Panc1 (cell line): Measurements from ENCODE around the gene RAMAC.

ENCODE experiments used
- CTCF ChIP-seq: fragments of 450-650 bp; IDR thresholded peaks from 2 replicates; pipeline ENCODE4 v1.5.1; 2017; ENCODE audit warnings: mild to moderate bottlenecking
- SIN3A ChIP-seq: IDR thresholded peaks from 2 replicates; pipeline ENCODE4 v1.6.1; 2012; ENCODE audit warnings: low read depth, mild to moderate bottlenecking, low read length, moderate library complexity, borderline replicate concordance; ENCODE audit not compliant: insufficient read depth
- TCF7L2 ChIP-seq: IDR thresholded peaks from 2 replicates; pipeline ENCODE4 v1.6.1; 2011; ENCODE audit warnings: mild to moderate bottlenecking, low read depth, low read length, inconsistent platforms
- TF ChIP-seq, protein P1 (sequence below), 2 experiments: IDR thresholded peaks; 2 replicates each; pipeline ENCODE4 v1.6.1; 2011 to 2012; ENCODE audit warnings: low read depth in 2 of 2, control low read depth in 1 of 2, low read length in 1 of 2, mild to moderate bottlenecking in 1 of 2, moderate library complexity in 1 of 2; ENCODE audit not compliant: insufficient read depth in 1 of 2

GRCh38 chr15:82959423-82959822, 26.6 kb upstream of the RAMAC start:
- TF ChIP-seq CTCF (no peak), TCF7L2 (no peak), SIN3A (no peak)
- TF ChIP-seq, protein P1, sequence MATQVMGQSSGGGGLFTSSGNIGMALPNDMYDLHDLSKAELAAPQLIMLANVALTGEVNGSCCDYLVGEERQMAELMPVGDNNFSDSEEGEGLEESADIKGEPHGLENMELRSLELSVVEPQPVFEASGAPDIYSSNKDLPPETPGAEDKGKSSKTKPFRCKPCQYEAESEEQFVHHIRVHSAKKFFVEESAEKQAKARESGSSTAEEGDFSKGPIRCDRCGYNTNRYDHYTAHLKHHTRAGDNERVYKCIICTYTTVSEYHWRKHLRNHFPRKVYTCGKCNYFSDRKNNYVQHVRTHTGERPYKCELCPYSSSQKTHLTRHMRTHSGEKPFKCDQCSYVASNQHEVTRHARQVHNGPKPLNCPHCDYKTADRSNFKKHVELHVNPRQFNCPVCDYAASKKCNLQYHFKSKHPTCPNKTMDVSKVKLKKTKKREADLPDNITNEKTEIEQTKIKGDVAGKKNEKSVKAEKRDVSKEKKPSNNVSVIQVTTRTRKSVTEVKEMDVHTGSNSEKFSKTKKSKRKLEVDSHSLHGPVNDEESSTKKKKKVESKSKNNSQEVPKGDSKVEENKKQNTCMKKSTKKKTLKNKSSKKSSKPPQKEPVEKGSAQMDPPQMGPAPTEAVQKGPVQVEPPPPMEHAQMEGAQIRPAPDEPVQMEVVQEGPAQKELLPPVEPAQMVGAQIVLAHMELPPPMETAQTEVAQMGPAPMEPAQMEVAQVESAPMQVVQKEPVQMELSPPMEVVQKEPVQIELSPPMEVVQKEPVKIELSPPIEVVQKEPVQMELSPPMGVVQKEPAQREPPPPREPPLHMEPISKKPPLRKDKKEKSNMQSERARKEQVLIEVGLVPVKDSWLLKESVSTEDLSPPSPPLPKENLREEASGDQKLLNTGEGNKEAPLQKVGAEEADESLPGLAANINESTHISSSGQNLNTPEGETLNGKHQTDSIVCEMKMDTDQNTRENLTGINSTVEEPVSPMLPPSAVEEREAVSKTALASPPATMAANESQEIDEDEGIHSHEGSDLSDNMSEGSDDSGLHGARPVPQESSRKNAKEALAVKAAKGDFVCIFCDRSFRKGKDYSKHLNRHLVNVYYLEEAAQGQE (IDR thresholded peaks at IDR 0.05; ENCODE audit: insufficient read depth in 1 of 2, low read depth in 2 of 2, low read length in 1 of 2): no peak
